Naive thymus-derived CD4-positive, alpha-beta T cell (primary cell): Measurements from ENCODE around the gene GAK. TPM values are rescaled to one million over a fixed set of nuclear protein-coding genes. Genes with fewer than 3 reads are reported as not detected.
"Not testable (repeated sequence)": the region's sequence is repeated elsewhere in the genome, so short reads cannot be mapped to it uniquely, and the experiment has no call there.

Source experiments
- ATAC-seq: fragments of 150-1000 bp; cut with Tn5 transposase; 2 replicates; pipeline ENCODE4 v1.10.0; 2021; ENCODE audit warnings: mild to moderate bottlenecking, moderate library complexity
- CTCF ChIA-PET: fragments of 350-600 bp; sonication (Branson Sonifier 250); formaldehyde crosslinking; loops from one replicate; lab custom pipeline; 2021; ENCODE audit warnings: antibody characterized with exemption; lab: Charles Lee
- POLR2A ChIA-PET: fragments of 350-600 bp; sonication (Branson Sonifier 250); formaldehyde crosslinking; loops from one replicate; lab custom pipeline; 2021; ENCODE audit warnings: antibody characterized with exemption, inconsistent platforms; lab: Charles Lee
- DNase-seq, 9 donors: peaks; one replicate each; pipeline versions ENCODE4 v3.0.0 to v3.0.0-alpha.2; 2020 to 2022; ENCODE audit warnings: mixed read lengths in 1 of 9
- H3K27ac ChIP-seq: one replicate; pipeline ENCODE4 v1.7.0; 2013; ENCODE audit warnings: mild to moderate bottlenecking, low read depth, low read length, moderate library complexity
- H3K27me3 ChIP-seq, 2 donors: one replicate each; pipeline ENCODE4 v1.7.0; 2013; ENCODE audit warnings: low read length in 2 of 2, mild to moderate bottlenecking in 2 of 2, moderate library complexity in 2 of 2; ENCODE audit not compliant: control insufficient read depth in 2 of 2, insufficient read depth in 2 of 2
- H3K36me3 ChIP-seq, 3 experiments: 1 replicate in 2 of 3; 2 replicates in 1 of 3; pipeline ENCODE4 v1.7.0; 2013; ENCODE audit warnings: low read length in 3 of 3, mild to moderate bottlenecking in 3 of 3, moderate library complexity in 1 of 3; ENCODE audit not compliant: insufficient read depth in 3 of 3, control insufficient read depth in 2 of 3
- H3K4me1 ChIP-seq, 2 donors: one replicate each; pipeline ENCODE4 v1.7.0; 2013; ENCODE audit warnings: low read length in 2 of 2, mild to moderate bottlenecking in 2 of 2, moderate library complexity in 1 of 2; ENCODE audit not compliant: control insufficient read depth in 2 of 2, insufficient read depth in 2 of 2
- H3K4me3 ChIP-seq: 2 replicates; pipeline ENCODE4 v1.7.0; 2013; ENCODE audit warnings: mild to moderate bottlenecking, low read length
- H3K9me3 ChIP-seq, 3 experiments: 1 replicate in 2 of 3; 2 replicates in 1 of 3; pipeline ENCODE4 v1.7.0; 2013; ENCODE audit warnings: low read length in 3 of 3; ENCODE audit not compliant: control insufficient read depth in 2 of 3
- H3K27ac Mint-ChIP-seq, 9 donors: one replicate each; pipeline ENCODE4 v1.8.0; 2020 to 2022; ENCODE audit warnings: mixed read lengths in 9 of 9, mild to moderate bottlenecking in 8 of 9, moderate library complexity in 5 of 9, inconsistent platforms in 2 of 9
- H3K27me3 Mint-ChIP-seq, 5 donors: one replicate each; pipeline ENCODE4 v1.8.0; 2021 to 2022; ENCODE audit warnings: mixed read lengths in 5 of 5, mild to moderate bottlenecking in 1 of 5
- H3K36me3 Mint-ChIP-seq, 5 donors: one replicate each; pipeline ENCODE4 v1.8.0; 2020 to 2022; ENCODE audit warnings: mixed read lengths in 5 of 5, mild to moderate bottlenecking in 3 of 5, inconsistent platforms in 1 of 5
- H3K4me1 Mint-ChIP-seq, 7 donors: one replicate each; pipeline ENCODE4 v1.8.0; 2020 to 2022; ENCODE audit warnings: mixed read lengths in 7 of 7, mild to moderate bottlenecking in 3 of 7, inconsistent platforms in 1 of 7
- H3K4me3 Mint-ChIP-seq, 10 donors: one replicate each; pipeline ENCODE4 v1.8.0; 2020 to 2022; ENCODE audit warnings: mild to moderate bottlenecking in 10 of 10, mixed read lengths in 10 of 10, moderate library complexity in 6 of 10, inconsistent platforms in 2 of 10
- H3K9me3 Mint-ChIP-seq, 11 donors: one replicate each; pipeline ENCODE4 v1.8.0; 2020 to 2022; ENCODE audit warnings: mixed read lengths in 11 of 11, mild to moderate bottlenecking in 4 of 11, inconsistent platforms in 1 of 11, moderate library complexity in 1 of 11
- intact Hi-C, 2 donors: fragments of 100-400 bp; cut with micrococcal nuclease; formaldehyde crosslinking; loops; one replicate each; pipeline ENCODE4 v1.15.1; 2023
- polyA plus RNA-seq, 2 donors: library from polyadenylated mRNA; unstranded; fragments of 300-500 nt; fragmentation: Illumina TruSeq; gene quantifications; one replicate each; pipeline ENCODE4 v1.2.3, GENCODE V29; 2021
- total RNA-seq, 6 experiments: library from RNA in 5 of 6; stranded (reverse) in 5 of 6; gene quantifications; 1 replicate in 5 of 6; 2 replicates in 1 of 6; pipeline ENCODE4 v1.2.3 and lab custom pipeline; 2021 to 2026

The GAK gene
- total and polyA plus RNA-seq, 7 experiments from 2014 or later, result 34.0 to 206 (median 170) TPM

DNA sequence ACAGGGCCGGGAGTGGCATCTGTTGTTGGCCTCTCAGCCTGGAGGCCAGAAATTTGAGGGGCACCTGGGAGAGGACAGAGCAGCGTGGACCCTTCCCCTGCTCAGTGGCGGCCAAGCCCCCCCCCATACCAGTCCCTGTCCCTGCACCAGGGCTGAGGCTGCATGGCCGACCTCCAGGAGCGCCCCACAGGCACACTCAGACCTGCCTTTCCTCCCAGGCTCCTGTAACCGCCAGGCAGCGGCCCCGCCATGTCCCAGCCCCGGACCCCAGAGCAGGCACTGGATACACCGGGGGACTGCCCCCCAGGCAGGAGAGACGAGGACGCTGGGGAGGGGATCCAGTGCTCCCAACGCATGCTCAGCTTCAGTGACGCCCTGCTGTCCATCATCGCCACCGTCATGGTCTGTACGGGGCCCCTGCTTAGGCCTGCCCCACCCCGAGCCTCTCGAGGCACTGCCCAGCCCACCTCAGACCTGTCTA, 15.4 kb upstream of the GAK start:
- DNase-seq (no peak), ATAC-seq (peak; percentile 9)
- Histone ChIP-seq H3K27ac (no peak overlapping the region), H3K27me3 (no peaks in the 10 kb centered on the region), H3K4me1 (no peaks in the 10 kb centered on the region), H3K36me3 (peaks cover 0 to 9% (median 0%) of the 10 kb centered on the region in 3 experiments), H3K9me3 (no peaks in the 10 kb centered on the region), H3K4me3 (no peak overlapping the region)
- ChIA-PET CTCF (no interaction called here), POLR2A (no interaction called here)
- H3K4me3 Mint-ChIP-seq, result no peak overlapping the region
- no peaks in the 10 kb centered on the region for H3K27me3 Mint-ChIP-seq
- H3K9me3 Mint-ChIP-seq, result peaks cover 0 to 4% (median 0%) of the 10 kb centered on the region in 11 donors
- intact Hi-C loops, result no loop called here
- no peak overlapping the region for H3K27ac Mint-ChIP-seq
- peaks cover 0 to 16% (median 7%) of the 10 kb centered on the region in 7 donors for H3K4me1 Mint-ChIP-seq
- H3K36me3 Mint-ChIP-seq, result peaks cover 0 to 12% (median 0%) of the 10 kb centered on the region in 5 donors

DNA sequence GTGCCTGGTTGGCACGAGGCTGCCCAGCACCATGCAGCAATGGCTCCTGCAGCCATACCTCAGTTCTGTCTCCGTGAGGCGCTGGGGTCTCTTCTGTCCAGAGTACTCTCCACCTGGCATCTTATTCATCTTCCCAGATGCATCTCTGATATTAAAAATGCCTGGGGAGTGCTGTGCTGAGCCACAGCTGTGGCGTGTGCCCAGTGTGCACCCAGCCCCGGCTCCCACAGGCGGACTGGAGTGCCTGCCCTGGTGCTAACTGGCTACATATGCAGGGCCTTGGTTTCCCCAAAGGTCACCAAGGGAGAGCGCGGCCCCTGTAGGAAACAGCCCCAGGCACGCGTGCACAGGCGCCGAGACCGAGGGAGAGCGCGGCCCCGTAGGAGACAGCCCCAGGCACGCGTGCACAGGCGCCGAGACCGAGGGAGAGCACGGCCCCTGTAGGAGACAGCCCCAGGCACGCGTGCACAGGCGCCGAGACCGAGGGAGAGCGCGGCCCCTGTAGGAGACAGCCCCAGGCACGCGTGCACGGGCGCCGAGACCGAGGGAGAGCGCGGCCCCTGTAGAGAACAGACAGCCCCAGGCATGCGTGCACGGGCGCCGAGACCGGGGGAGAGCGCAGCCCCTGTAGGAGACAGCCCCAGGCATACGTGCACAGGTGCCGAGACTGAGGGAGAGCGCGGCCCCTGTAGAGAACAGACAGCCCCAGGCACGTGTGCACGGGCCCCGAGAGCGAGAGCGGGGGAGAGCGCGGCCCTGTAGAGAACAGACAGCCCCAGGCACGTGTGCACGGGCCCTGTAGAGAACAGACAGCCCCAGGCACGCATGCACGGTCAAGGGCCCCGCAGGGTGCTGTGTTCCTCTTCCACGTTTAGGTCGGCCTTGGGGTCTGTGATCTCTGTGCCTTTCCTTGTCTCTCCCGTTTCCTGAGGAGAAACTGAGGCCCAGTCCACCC, 14.7 kb upstream of the GAK start:
- peaks cover 0 to 8% (median 0%) of the 10 kb centered on the region in 3 experiments for H3K36me3 ChIP-seq
- peaks cover 0 to 16% (median 7%) of the 10 kb centered on the region in 7 donors for H3K4me1 Mint-ChIP-seq
- ChIA-PET POLR2A (no interaction called here), CTCF (no interaction called here)
- intact Hi-C loops, result no loop called here
- no peaks in the 10 kb centered on the region for H3K27me3 ChIP-seq
- H3K36me3 Mint-ChIP-seq, result peaks cover 0 to 6% (median 0%) of the 10 kb centered on the region in 5 donors
- no peaks in the 10 kb centered on the region for H3K27me3 Mint-ChIP-seq
- no peak overlapping the region for H3K27ac Mint-ChIP-seq
- H3K4me1 ChIP-seq, result no peaks in the 10 kb centered on the region
- peaks cover 0 to 4% (median 0%) of the 10 kb centered on the region in 11 donors for H3K9me3 Mint-ChIP-seq
- no peaks in the 10 kb centered on the region for H3K9me3 ChIP-seq
- no peak overlapping the region for H3K4me3 ChIP-seq
- H3K27ac ChIP-seq, result no peak overlapping the region
- H3K4me3 Mint-ChIP-seq, result peak overlapping the region in 1 of 10 donors; percentile 44
- DNase-seq (no peak), ATAC-seq (no peak)

DNA sequence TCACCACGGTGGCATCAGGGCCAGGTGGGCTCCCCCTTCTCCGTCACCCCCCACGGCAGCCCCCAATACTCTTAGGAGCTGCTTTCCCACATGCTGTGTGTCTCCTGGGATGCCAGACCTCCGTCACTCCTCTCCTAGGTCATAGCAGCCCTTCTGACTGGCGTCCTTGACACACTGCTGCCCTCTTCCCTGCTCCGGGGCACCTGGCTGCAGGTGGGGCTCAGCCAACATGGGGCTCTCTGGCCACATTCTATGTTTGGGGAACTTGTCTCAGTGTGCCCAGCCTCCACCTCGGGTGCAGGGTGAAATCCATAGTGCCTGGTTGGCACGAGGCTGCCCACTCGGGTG, 14.0 kb upstream of the GAK start:
- POLR2A ChIA-PET, result no interaction called here
- Mint-ChIP-seq H3K4me3 (no peak overlapping the region), H3K36me3 (peaks cover 0 to 6% (median 0%) of the 10 kb centered on the region in 5 donors), H3K27me3 (no peaks in the 10 kb centered on the region), H3K9me3 (peaks cover 0 to 4% (median 0%) of the 10 kb centered on the region in 11 donors), H3K4me1 (peaks cover 0 to 16% (median 7%) of the 10 kb centered on the region in 7 donors), H3K27ac (no peak overlapping the region)
- Histone ChIP-seq H3K36me3 (peaks cover 0 to under 1% (median 0%) of the 10 kb centered on the region in 3 experiments), H3K27me3 (no peaks in the 10 kb centered on the region), H3K4me3 (no peak overlapping the region), H3K27ac (no peak overlapping the region), H3K4me1 (no peaks in the 10 kb centered on the region), H3K9me3 (no peaks in the 10 kb centered on the region)
- DNase-seq (no peak), ATAC-seq (no peak)
- CTCF ChIA-PET, result no interaction called here
- intact Hi-C loops, result no loop called here

DNA sequence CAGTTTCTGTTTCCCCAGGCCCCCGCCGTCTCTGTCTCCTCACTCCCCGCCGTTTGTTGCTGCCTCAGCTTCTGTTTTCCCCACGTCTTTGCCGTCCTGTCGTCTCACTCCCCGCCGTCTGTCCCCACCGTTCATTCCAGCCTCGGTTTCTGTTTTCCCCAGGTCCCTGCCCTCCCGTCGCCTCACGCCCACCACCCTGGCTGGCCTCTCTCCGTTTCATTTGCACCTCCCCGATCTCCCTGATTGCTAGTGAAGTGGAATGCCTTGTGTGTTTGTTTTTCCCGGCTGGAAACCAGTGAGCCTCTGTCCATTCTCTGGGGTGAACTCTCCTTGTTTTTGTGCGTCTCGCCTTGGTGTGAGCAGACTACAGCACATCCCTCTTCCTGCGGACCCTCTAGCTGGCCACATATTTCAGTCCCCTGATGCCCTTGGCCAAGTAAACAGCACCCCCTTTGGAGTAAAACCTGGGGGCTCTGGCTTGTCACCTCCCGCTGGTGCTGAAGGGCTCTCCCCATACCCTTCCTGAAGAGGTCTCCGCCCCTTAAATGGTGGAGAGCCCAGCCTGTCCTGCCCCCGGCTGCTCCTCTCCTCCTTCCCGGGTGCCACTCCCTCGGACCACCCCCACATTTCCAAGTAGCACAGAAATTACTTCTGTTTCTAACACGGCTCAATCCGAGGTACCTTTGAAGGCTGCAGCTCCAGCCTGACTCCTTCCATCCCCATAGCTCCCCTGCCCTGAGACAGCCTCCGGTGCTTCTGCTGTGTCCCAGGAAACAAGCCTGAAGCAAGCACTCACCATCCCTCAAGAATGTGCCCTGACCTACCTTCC, 13.4 kb upstream of the GAK start:
- H3K36me3 ChIP-seq, result no peaks in the 10 kb centered on the region
- H3K9me3 ChIP-seq, result no peaks in the 10 kb centered on the region
- H3K27ac ChIP-seq, result no peak overlapping the region
- ChIA-PET CTCF (no interaction called here), POLR2A (no interaction called here)
- Mint-ChIP-seq H3K27ac (no peak overlapping the region), H3K36me3 (peaks cover 0 to 6% (median 0%) of the 10 kb centered on the region in 5 donors), H3K9me3 (peaks cover 0 to 2% (median 0%) of the 10 kb centered on the region in 11 donors), H3K4me1 (peaks cover 0 to 16% (median 7%) of the 10 kb centered on the region in 7 donors), H3K27me3 (no peaks in the 10 kb centered on the region), H3K4me3 (no peak overlapping the region)
- no peak overlapping the region for H3K4me3 ChIP-seq
- H3K27me3 ChIP-seq, result no peaks in the 10 kb centered on the region
- H3K4me1 ChIP-seq, result no peaks in the 10 kb centered on the region
- no peak for ATAC-seq
- intact Hi-C loops, result no loop called here
- no peak for DNase-seq

DNA sequence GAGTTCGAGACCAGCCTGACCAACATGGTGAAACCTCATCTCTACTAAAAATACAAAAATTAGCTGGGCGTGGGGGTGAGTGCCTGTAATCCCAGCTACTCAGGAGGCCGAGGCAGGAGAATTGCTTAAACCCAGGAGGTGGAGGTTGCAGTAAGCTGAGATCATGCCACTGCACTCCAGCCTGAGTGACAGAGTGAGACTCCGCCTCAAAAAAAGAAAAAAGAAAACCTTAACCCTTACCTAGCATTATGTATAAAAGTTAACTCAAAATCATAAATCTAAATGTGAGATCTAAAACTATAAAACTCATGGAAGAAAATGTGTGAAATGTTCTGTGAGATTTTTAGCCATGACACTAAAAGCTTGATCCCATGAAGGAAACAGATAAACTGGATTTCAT, 7.4 kb upstream of the GAK start:
- intact Hi-C loops, result loop anchor here in 1 of 2 donors (10.0 kb wide), 1 partner anchor 1475 kb away; the partner anchor contains the start of genes CFAP99 and ZFYVE28
- H3K4me1 Mint-ChIP-seq, result peaks cover under 1 to 21% (median 8%) of the 10 kb centered on the region in 7 donors
- H3K27me3 Mint-ChIP-seq, H3K9me3 Mint-ChIP-seq, H3K9me3 ChIP-seq, H3K27ac Mint-ChIP-seq, H3K27me3 ChIP-seq, H3K4me3 ChIP-seq, H3K36me3 ChIP-seq, DNase-seq, H3K36me3 Mint-ChIP-seq, H3K4me1 ChIP-seq, ATAC-seq, H3K4me3 Mint-ChIP-seq, H3K27ac ChIP-seq, POLR2A ChIA-PET, CTCF ChIA-PET: not testable (repeated sequence)

DNA sequence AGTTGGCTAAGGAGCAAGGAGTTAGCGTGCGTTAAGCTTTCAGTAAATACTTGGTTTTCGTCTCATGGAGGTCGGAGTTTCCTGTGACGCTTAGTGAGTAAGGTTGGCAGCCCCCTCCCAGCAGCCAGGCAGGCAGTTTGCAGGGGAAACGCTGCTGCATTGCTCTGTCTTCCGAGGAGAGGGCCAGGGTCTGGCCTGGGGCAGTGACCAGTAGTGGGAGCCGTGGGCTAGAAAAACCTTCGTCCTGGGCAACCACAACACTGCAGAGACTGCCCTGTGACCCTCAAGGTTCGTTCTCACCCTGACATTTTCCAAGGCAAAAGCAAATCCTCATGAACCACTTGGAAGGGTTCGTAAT, 576 bp upstream of the GAK start:
- DNase-seq, result no peak
- H3K4me3 ChIP-seq, result peak overlapping the region; percentile 83
- H3K4me3 Mint-ChIP-seq, result peak overlapping the region; percentile 89 to 99 (median 95)
- peaks cover 24 to 35% of the 10 kb centered on the region in 2 donors for H3K4me1 ChIP-seq
- H3K27ac ChIP-seq, result peak overlapping the region; percentile 99
- peak overlapping the region; percentile 92 to 97 (median 96) for H3K27ac Mint-ChIP-seq
- CTCF ChIA-PET, result interaction anchor here (1.2 kb wide), 1 partner anchor 55 kb away, joined by 4 read pairs; the partner anchor contains the start of gene IDUA
- H3K9me3 Mint-ChIP-seq, result no peaks in the 10 kb centered on the region
- no peak for ATAC-seq
- no peaks in the 10 kb centered on the region for H3K27me3 Mint-ChIP-seq
- H3K27me3 ChIP-seq, result no peaks in the 10 kb centered on the region
- H3K36me3 ChIP-seq, result peaks cover 0 to 7% (median 0%) of the 10 kb centered on the region in 3 experiments
- H3K4me1 Mint-ChIP-seq, result peaks cover 35 to 58% (median 48%) of the 10 kb centered on the region in 7 donors
- intact Hi-C loops, result loop anchor here (1.0 to 10.0 kb wide), 20 partner anchors 16 to 1482 kb away; partner anchors contain the start of genes ATP5ME (in 2 of the 2), DGKQ (in 2 of the 2), MAEA (in 2 of the 2) and MYL5 (in 2 of the 2)
- POLR2A ChIA-PET, result interaction anchor here (0.6 to 2.9 kb wide), 10 partner anchors 9 to 357 kb away, joined by 3 to 14 read pairs (median 4); partner anchors contain the start of gene IDUA
- H3K36me3 Mint-ChIP-seq, result peaks cover 0 to 4% (median 2%) of the 10 kb centered on the region in 5 donors
- no peaks in the 10 kb centered on the region for H3K9me3 ChIP-seq
